Mucosa of rectum (tissue), 2 donors: ENCODE data around the gene TWF1.

Experiments used
- H3K27ac ChIP-seq, 2 donors: one replicate each; pipeline ENCODE4 v1.7.0; 2013; ENCODE audit warnings: inconsistent platforms in 2 of 2, low read depth in 2 of 2, low read length in 2 of 2
- H3K27me3 ChIP-seq, 2 donors: one replicate each; pipeline ENCODE4 v1.7.0; 2013; ENCODE audit warnings: low read length in 2 of 2; ENCODE audit not compliant: control insufficient read depth in 2 of 2, insufficient read depth in 2 of 2
- H3K36me3 ChIP-seq, 2 donors: one replicate each; pipeline ENCODE4 v1.7.0; 2013; ENCODE audit warnings: low read length in 2 of 2; ENCODE audit not compliant: control insufficient read depth in 2 of 2, insufficient read depth in 2 of 2
- H3K4me1 ChIP-seq, 2 donors: one replicate each; pipeline ENCODE4 v1.7.0; 2013; ENCODE audit warnings: low read length in 2 of 2, mild to moderate bottlenecking in 1 of 2; ENCODE audit not compliant: control insufficient read depth in 2 of 2, insufficient read depth in 2 of 2
- H3K4me3 ChIP-seq, 2 donors: one replicate each; pipeline ENCODE4 v1.7.0; 2013; ENCODE audit warnings: low read length in 2 of 2
- H3K9ac ChIP-seq, 2 donors: one replicate each; pipeline ENCODE4 v1.7.0; 2013; ENCODE audit warnings: low read length in 2 of 2, low read depth in 1 of 2, mild to moderate bottlenecking in 1 of 2
- H3K9me3 ChIP-seq, 2 donors: one replicate each; pipeline ENCODE4 v1.7.0; 2013; ENCODE audit warnings: low read length in 2 of 2; ENCODE audit not compliant: control insufficient read depth in 2 of 2
- donor health status: healthy.
- donor health status: Normal muscosa, but diverticular disease.

The TWF1 gene

DNA sequence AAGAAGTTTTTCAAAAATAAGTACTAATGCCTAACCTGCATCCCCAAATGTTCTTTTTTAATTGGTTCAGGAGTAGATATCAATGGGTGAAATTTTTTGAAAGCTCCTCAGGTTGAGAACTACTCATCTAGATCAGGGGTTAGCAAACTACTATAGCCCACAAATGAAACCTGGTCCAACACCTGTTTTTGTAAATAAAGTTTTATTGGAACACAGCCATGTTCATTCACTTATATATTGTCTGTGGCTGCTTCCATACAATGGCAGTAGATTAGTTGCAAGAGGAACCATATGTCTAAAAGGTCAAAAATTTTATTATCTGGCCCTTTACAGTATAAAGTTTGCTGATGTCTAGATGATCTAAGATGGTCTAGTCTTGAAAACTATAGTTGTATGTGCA lies 61.3 kb downstream of the TWF1 start:
- Histone ChIP-seq H3K4me1 (no peaks in the 10 kb centered on the region), H3K9me3 (no peaks in the 10 kb centered on the region), H3K9ac (no peak overlapping the region), H3K36me3 (peaks cover 17 to 27% of the 10 kb centered on the region in 2 donors), H3K27me3 (no peaks in the 10 kb centered on the region), H3K27ac (no peak overlapping the region), H3K4me3 (no peak overlapping the region)
